ENCODE data around the gene IGFBP5. TPM values are rescaled to one million over a fixed set of nuclear protein-coding genes. Genes with fewer than 3 reads are reported as not detected.

IGFBP5 gene
- total RNA-seq, 1 donor from 2014 or later: not detected

- intact Hi-C loops (cut with micrococcal nuclease): no loop called here
- Mint-ChIP-seq H3K36me3 (ENCODE audit: low read depth) (no peaks in the 10 kb centered on the region), H3K4me3 (no peak overlapping the region), H3K4me1 (no peaks in the 10 kb centered on the region), H3K9me3 (peaks cover 8% of the 10 kb centered on the region), H3K27me3 (peaks cover 7% of the 10 kb centered on the region), H3K27ac (no peak overlapping the region)
- CTCF ChIA-PET: no interaction called here
- ATAC-seq (ENCODE audit: low read depth) (no peak), DNase-seq (no peak)
- POLR2A ChIA-PET: no interaction called here
- TF ChIP-seq CTCF (IDR thresholded peaks at IDR 0.05): no peak
Measured at GRCh38 chr2:216626168-216626874, 69.0 kb downstream of the IGFBP5 start.

GRCh38 chr2:216624251-216624650 is 71.1 kb downstream of the IGFBP5 start:
- no peak for TF ChIP-seq CTCF (IDR thresholded peaks at IDR 0.05)
- CTCF ChIA-PET: no interaction called here
- Mint-ChIP-seq H3K27ac (no peak overlapping the region), H3K36me3 (ENCODE audit: low read depth) (no peaks in the 10 kb centered on the region), H3K4me3 (no peak overlapping the region), H3K27me3 (no peaks in the 10 kb centered on the region), H3K9me3 (peaks cover 8% of the 10 kb centered on the region), H3K4me1 (no peaks in the 10 kb centered on the region)
- DNase-seq (no peak), ATAC-seq (ENCODE audit: low read depth) (no peak)
- POLR2A ChIA-PET: no interaction called here
- intact Hi-C loops (cut with micrococcal nuclease): no loop called here

- Mint-ChIP-seq H3K9me3 (peaks cover 8% of the 10 kb centered on the region), H3K27ac (no peak overlapping the region), H3K36me3 (ENCODE audit: low read depth) (no peaks in the 10 kb centered on the region), H3K4me3 (no peak overlapping the region), H3K27me3 (peaks cover 4% of the 10 kb centered on the region), H3K4me1 (no peaks in the 10 kb centered on the region)
- intact Hi-C loops (cut with micrococcal nuclease): no loop called here
- no peak for TF ChIP-seq CTCF (IDR thresholded peaks at IDR 0.05)
- ChIA-PET CTCF (no interaction called here), POLR2A (no interaction called here)
- DNase-seq (no peak), ATAC-seq (ENCODE audit: low read depth) (no peak)
Measured at GRCh38 chr2:216622526-216622925, 72.8 kb downstream of the IGFBP5 start.

Other genes starting within 250 kb of the IGFBP5 start
- 4,501 and 5,377 TPM in 2 replicates for gene RPL37A, start 196.7 kb downstream of the IGFBP5 start, total RNA-seq
- gene IGFBP2, start 62.1 kb downstream of the IGFBP5 start, total RNA-seq: not detected in 2 replicates
- not detected in 2 replicates for gene TNP1, start 164.5 kb upstream of the IGFBP5 start, total RNA-seq